ENCODE data around the gene TTR.

TTR gene

DNA sequence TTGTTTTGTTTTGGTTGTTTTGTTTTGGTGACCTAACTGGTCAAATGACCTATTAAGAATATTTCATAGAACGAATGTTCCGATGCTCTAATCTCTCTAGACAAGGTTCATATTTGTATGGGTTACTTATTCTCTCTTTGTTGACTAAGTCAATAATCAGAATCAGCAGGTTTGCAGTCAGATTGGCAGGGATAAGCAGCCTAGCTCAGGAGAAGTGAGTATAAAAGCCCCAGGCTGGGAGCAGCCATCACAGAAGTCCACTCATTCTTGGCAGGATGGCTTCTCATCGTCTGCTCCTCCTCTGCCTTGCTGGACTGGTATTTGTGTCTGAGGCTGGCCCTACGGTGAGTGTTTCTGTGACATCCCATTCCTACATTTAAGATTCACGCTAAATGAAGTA, at the start of gene TTR:
TTR (plus strand) TSS at position 250 of the 400 bp plus-strand sequence; CDS start at position 276, 26 bp downstream.
- no peak for DNase-seq

DNA sequence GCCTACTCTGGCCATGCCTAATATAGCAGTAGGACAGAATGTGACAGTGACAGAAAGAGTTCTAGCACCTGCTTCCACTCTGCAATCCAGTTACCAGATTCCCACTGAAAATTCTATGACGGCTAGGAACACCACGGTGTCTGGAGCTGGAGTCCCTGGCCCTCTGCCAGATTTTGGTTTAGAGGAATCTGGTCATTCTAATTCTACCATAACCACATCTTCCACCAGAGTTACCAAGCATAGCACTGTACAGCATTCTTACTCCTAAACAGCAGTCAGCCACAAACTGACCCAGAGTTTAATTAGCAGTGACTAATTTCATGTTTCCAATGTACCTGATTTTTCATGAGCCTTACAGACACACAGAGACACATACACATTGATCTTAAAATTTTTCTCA, 45.2 kb upstream of the TTR start:
- DNase-seq: no peak

DNA sequence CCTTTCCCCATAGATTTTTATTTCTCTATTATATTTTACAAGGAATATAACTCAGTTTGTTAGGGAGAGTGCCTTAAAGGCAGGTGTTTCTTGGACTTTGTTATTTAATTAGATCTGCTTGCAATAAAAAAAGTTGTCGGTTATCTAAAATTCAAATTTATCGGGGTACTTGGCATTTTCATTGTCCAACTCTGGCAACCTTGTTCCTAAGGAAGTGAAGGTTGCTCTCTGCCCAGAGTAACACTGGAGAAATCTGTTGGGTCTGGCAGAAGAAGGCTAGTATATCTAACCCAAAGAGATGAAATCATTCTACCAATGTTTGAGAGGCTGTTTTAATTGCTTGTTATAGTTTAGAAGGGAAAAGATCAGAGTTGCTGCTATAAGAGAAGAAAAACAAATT, 42.8 kb upstream of the TTR start:
- DNase-seq: no peak

DNA sequence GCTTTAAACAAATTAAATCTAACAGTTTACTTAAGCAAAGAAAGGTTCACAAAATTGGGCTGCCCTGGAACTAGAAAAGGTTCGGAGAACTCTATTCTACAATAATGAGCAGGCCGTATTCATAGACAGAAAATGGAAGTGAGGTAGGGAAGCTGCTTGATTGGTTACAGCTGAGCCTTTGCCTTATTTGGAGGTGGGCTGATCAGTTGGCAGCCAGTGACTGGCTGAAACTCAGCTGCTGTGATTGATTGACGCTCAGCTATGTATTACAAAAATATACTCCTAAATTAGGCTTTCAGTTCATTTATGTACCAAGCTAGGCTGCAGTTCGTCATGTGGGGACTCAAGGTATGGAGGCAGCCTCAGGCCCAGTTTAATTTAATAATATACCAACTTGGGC, 42.3 kb upstream of the TTR start:
- DNase-seq: no peak

DNA sequence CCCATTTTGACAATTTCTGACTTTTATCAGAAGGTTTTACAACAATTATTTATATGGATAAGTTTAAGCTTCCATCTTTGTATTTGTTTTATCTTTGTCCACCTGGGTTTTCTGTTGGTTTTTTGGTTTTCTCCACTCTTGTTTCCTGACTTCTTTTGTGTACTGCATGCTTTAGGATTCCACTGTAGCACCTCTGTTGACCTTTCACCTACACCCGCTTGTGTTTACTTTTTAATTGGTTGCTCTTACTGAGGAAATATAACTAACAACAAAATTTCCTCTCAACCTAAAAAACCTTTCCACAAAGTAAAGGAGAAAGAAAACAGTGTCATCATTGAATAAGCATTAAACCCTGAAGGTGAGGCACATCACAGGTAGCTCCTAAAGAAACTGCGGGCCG, 39.8 kb upstream of the TTR start:
- no peak for DNase-seq

DNA sequence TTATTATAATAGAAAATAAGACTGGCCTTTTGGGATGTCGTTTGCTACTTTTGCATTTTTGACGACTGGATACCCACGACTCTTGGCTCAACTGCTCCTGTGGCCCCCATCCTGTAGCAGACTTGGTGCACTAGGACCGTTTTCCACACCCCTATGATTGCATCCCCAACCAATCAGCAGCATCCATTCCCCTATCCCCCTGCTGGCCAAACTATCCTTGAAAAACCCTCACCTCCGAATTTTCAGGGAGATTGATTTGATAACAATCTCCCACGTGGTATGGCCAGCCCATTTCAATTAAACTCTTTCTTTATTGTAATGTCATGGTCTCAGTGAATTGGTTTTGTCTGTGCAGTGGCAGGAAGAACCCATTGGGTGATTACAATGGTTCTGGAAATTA, 37.9 kb upstream of the TTR start:
- no peak for DNase-seq

DNA sequence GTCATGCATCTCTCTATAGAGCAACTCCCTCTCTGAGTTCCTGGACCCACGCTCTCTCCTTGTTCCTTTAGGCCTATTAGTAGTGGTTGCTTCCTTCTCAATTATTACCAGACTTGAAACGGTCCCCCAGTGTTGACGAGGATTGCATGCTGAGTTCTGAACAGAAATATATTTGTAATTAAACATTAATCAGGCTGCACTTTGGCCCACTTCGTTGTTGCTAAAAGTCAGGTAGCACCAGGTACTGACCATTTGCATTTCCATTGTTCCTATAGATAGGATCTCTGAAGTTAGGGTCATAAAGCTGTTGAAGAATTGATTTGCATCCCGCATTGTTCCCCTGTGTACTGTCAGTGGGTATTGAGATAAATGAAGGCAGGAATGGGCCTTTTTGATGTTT, 36.9 kb upstream of the TTR start:
- DNase-seq: no peak

DNA sequence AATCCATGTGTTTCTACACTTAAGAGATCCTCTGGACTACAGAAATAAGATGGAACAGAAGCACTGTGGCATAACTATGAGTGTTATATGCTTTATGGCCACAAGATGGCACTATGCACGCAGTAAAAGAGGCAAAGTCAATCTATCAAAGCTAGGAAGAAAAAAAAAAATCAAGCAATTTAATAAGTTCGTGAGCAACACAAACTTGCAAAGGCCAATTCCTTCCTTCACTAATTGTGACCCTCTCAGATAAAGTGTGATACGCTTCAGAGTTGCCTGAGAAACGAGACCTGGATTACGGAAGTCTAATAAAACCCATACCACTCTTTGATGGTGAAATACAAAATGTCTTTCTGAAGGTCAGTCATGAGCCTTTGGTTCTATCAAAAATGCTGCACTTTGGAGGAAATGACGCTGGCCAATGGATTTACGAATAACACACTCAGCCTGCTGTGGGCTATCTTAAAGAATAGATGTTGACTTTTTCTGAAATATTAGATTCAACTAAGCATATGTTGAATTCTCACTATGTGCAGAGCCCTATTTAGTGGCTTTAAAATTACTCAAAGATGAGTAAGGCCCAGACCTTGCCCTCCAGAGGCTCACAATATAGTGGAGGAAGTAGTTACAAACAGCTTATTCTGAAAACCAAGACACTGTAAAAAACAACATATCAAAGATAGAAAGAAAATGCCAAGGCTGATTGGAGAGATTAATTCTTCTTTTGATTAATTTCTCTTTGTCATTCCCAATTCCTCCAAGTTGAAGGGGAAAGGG, 35.5 kb upstream of the TTR start:
- DNase-seq: no peak

DNA sequence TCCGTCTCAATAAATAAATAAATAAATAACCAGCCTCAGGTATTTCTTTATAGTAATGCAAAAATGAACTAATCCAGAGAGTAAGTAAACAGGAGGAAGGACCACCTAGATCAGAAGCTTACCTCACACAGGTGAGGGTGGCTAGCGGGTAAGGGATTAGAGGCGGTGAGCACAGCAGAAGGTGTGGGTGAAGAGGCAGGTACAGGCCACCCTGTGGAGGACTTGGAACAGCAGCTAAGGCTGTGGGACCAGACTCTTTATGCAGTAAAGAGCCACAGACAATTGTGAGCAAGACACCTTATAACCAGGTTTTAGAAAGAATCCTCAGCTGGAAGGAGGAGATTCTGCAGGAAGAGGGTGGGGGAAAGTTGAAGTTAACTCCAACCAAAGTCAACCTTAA, 34.2 kb upstream of the TTR start:
- no peak for DNase-seq

DNA sequence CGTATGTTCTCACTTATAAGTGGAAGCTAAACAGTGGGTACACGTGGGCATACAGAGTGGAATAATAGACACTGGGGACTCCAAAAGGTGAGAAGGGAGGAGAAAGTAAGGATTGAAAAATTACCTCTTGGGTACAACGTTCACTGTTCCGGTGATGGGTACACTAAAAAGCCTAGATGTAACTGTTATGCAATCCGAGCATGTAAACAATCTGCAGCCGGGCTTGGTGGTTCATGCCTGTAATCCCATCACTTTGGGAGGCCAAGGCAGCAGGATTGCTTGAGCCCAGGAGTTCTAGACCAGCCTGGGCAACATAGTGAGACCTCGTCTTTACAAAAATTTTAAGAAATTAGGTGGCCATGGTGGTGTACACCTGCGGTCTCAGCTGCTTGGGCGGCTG, 33.1 kb upstream of the TTR start:
- no peak for DNase-seq

DNA sequence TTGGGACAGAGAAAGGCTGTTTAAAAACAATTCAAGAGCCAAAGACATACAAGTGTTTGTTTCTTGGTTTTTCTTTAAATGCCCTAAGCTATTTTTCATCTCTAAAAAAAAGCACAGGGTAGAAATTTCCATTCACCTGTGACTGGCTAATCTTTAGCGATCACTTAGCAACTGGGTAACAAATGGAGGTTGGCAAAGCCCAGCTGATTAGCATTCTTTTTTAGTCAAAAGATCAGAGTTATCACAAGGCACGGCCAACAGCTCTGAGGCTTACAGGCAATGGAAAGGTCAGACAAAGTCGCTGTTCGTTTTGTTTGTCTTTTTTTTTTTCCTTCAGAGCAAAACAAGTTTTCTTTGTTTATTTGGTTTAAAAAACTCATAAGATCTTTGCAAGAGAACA, 29.0 kb upstream of the TTR start:
- DNase-seq: no peak

DNA sequence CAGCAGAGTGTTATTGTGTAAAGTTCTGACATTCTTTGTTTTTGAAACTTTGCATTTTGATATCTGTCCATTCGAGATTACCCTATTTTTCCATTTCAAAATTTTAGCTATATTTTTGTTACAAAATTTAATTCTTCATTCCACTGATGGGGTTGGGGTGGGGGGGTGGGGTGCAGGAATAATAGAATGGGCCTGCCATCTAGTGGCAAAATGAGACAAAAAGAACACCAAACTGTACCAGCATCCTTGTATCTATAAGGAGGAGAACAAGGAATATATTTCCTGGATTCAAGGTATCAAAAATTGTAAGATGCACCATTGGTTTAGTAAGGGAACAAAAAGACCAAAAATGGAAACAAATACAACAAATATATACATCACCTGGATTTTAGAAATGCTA, 27.9 kb upstream of the TTR start:
- DNase-seq: no peak

DNA sequence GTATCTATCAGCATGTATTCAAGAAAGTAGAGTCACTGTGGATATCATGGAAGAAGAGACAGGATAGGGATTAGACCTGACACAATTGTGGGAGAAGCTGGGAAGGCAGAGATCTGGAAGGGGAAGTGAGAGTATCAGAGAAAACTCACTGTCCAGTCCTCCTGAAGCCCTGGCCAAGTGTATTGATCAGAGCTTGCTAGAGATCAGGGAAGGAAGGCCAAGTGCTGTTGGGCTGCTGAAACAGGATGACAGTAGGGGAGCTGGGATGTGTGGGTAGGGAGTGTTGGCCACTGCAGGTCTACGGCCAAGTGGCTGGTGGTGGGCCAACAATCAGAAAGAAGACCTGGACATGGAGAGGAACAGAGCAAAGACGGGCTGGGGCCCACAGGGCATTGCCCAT, 26.3 kb upstream of the TTR start:
- DNase-seq: no peak

DNA sequence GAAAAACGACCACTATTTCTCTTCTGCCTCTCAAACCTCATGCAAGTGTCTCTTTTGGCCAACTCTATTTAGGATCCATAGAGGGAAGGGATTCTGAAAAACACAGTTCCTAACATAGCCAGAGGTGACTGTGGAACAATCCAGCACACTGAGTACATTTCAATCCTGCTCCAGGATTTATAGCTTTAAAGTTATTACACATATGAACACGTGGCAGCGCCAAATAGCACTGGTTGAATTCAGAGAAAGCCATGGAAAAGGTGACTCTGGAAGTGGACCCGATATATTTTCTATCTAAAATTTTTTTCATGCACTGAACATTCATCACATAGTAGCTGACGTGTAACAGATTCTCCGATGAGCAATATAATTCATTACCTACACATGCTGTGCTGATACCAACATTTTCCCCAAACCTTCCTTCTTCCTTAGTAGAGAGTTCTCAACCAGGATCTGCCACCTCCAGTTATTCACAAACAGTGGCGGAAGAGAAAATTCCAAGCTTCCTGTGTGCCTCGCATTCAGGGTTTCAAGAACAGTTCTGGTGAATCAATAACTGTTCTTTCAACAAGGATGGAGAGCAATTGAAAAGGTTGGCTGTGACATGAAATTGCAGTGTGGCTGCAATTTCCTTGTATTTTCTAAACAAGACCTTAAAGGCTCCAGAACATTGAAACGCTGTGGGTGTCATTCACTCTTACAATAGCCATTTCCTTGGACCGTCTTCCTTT, 25.7 kb upstream of the TTR start:
- DNase-seq: no peak

DNA sequence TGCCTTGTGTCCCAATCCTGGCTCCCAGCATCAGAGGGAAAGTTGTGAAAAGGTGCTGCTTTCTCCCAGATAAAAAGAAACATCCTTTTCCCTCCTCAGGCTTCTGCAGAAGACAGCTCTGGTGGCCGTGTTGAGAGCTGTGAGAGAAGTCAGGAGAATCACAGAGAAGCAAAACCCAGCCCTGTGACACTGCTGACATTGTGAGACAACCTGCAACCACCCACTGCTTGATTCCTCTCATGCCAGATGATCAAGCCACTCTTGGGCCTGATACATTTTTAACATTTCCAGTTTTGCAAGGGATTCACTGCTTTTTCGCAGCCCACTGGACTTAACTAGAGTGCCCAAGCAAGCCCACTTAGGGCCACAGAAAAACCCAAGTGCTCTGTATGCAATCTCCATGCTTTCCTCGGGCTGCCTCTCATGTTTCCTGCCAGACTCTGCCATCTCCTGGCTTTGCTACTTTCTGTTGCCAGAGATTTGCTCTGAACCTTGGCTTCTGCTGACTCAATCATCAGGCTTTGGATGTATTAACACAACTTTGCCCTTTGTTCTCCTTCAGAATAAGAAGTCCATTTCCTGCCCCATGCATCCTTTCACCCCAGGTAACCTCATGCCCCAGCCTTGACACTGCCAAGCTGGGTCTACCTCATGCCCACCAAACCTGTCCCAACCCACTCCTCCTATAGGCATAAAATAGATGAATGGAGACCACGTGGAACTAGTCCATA, 24.9 kb upstream of the TTR start:
- DNase-seq: no peak

DNA sequence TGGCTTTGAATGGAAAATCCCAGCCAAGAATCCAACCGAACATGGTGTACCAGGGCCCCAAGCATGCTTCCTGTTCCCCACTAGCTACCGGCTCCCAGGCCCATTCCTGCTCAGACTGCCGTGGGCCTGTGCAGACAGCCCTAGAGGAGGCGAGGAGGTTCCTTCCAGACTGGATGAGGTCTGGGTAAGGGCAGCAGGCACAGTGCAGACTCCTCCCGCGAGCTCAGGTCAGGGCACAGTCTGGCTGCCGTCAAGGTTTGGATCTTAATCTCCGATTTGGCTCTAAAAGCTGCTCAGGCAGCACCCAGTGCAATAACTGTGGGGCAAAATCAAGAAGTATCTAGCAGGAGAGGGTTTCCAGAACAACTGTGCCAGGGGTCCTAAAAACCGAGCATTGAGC, 19.3 kb upstream of the TTR start:
- no peak for DNase-seq

DNA sequence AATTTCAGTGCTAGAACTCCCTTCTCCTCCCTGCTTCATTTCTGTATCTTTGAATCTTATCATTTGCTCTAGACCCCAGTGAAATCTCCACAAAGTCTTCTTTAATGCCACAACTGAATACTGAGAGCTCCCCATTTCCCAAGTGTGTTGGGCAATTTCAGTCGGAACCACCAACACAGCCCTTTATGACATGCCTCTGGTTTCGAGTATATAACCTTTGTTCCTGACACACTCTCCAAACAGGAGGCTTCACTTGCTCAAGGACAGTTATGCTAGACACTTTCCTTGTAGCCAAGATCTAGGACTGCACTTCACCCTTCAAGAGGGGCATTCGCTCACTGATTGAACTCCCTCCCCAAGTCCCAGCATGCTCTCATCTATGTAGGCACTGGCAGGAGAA, 18.6 kb upstream of the TTR start:
- no peak for DNase-seq

DNA sequence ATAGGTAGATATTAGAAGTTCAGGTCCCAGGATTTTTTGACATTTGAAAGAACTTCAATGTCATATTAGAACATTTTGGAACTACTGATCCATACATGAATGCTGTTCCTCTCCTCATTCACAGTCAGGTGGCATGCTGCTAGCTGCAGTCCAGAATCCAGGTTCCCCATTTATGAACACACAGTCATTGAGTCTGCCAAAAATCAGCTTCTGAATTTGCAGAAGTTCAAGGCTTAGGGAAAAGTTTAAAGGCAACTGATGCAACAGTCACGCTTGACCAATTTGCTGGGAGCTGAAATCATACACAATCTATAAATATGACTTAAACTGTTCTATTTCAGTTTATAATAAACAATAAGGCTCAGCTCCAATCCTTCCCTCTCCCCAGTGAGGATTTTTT, 17.3 kb upstream of the TTR start:
- DNase-seq: no peak

DNA sequence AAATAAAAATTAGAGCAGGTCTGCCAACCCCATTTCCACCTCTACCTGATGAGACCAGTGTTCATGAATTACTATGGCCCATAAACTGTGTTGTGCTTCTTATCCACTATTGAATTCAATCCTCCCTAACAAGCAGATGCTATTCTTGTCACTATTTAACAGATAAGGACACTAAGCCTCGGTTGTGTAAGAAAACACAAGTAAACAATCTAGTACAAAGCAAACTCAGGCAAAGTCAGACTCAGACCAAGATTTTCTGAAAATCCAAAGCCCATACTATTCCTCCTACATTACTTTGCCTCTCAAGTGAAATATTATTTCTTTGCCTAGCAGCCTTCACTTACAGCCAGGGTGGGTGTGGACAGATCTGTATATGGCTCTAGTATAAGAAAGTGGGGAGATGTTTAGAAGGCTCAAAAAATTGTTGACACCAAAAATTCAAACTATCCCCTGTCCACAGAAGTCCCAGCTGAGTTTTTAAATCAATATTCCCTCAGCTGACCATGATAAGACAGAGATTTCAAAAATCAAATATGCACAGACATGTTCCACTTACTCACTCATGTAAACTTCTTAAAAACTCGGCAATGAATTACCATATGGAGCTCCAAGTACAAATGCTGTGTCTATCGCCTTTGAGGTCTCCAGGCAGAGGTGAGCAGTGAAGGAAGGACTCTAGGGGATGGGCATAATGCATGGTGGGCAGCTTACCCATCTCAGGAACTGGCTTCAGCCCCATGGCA, 16.0 kb upstream of the TTR start:
- no peak for DNase-seq

DNA sequence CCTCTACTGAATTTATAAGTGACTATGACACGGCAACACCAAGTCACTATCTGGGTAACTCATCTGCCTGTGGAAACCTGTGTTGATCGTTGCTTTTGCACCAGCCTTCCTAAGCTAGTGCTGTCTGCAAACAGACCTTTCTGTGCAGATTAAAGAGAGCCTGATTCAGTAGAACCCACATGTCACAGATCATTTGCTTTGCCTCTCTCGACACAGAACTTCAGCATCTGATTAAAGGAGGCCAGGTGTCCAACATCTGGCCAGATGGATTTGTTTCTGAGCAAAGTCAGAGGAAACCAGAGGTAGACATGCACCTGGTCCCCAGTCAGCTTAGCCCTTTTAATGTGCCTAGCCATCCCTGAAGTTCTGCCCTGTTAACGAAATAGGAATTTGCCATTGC, 15.0 kb upstream of the TTR start:
- no peak for DNase-seq

DNA sequence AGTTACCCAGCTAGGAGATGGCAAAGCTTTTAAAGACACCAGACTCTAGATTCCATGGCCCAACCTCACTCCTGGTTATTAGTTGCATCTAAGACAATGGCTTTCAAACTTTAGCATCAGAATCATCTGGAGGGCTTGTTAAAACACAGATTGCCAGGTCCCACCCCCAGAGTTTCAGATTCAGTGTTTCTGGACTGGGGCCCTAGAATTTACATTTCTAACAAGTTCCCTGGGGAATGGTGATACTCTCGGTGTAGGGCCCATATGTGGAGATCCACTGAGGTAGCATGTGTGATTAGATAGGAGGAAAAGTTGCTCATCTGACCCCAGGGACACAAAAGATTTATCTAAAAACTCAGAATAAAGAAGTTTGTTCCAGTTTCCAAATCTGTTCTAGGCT, 14.5 kb upstream of the TTR start:
- DNase-seq: no peak

DNA sequence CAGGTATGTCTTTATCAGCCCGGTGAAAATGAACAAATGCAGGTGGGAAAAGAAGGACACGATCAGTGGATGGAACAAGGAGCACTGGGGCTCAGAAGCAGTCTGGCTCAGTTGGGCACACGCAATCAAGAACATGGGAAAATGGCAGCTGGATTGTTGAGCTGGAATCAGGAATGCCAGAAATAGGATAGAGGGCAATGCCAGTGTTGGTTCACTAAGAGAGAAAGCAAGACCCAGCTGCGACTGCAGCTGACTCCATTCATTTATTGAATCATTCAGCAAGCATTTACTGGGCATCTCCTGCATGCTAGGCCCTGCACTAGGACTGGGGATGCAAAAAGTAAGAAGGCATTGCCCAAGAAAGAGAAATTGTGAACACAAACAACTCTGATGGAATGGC, 13.6 kb upstream of the TTR start:
- no peak for DNase-seq

DNA sequence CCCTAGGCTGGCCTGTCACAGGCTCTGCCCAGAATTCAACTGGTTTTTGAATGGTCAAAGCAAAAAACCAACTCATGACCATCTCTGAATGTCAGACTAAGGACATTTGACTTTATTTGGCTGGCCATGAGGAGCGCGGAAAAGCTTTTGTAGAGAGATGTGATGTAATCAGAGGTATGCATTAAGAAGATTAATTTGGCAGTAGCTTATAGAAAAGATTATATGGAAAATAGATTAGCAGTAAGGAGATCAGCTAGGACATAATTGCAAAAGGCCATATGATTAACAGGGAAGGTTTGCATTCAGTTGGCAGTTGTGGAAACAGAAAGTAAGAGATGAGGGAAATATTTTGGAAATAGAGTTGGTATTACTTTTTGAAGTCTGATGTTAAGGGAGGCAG, 12.3 kb upstream of the TTR start:
- DNase-seq: no peak
